Smooth muscle cell (in vitro differentiated cells): ENCODE measurements around the gene C5orf46. TPM values are rescaled to one million over a fixed set of nuclear protein-coding genes. Genes with fewer than 3 reads are reported as not detected.
"Not testable (repeated sequence)": the region's sequence is repeated elsewhere in the genome, so short reads cannot be mapped to it uniquely, and the experiment has no call there.

Experiments
- DNase-seq: peaks from one replicate; lab custom pipeline; 2025; ENCODE audit not compliant: unreplicated experiment; lab: John Stamatoyannopoulos, UW
- H2AFZ ChIP-seq: fragments of 200-600 bp; sonication (generic); 2 replicates; pipeline ENCODE4 v1.6.0; 2016; ENCODE audit warnings: antibody characterized with exemption, low read depth, mild to moderate bottlenecking
- H3F3A ChIP-seq: fragments of 200-600 bp; sonication (generic); 2 replicates; pipeline ENCODE4 v1.6.0; 2017; ENCODE audit warnings: antibody characterized with exemption, low read depth
- H3K27ac ChIP-seq: fragments of 200-600 bp; sonication (generic); 2 replicates; pipeline ENCODE4 v1.5.1; 2016; ENCODE audit warnings: low read depth, mild to moderate bottlenecking
- H3K27me3 ChIP-seq: fragments of 200-600 bp; sonication (generic); 2 replicates; pipeline ENCODE4 v1.6.1; 2016; ENCODE audit warnings: low read depth, mild to moderate bottlenecking
- H3K36me3 ChIP-seq: fragments of 200-600 bp; sonication (generic); 2 replicates; pipeline ENCODE4 v1.5.1; 2016; ENCODE audit warnings: low read depth
- H3K4me1 ChIP-seq: fragments of 200-600 bp; sonication (generic); 2 replicates; pipeline ENCODE4 v1.5.1; 2016; ENCODE audit warnings: low read depth
- H3K4me2 ChIP-seq: fragments of 200-600 bp; sonication (generic); 2 replicates; pipeline ENCODE4 v1.6.0; 2016; ENCODE audit warnings: mild to moderate bottlenecking
- H3K4me3 ChIP-seq: fragments of 200-600 bp; sonication (generic); 2 replicates; pipeline ENCODE4 v1.5.1; 2016; ENCODE audit warnings: mild to moderate bottlenecking
- H3K79me2 ChIP-seq: fragments of 200-600 bp; sonication (generic); 2 replicates; pipeline ENCODE4 v1.6.0; 2016; ENCODE audit warnings: low read depth, mild to moderate bottlenecking
- H3K9ac ChIP-seq: fragments of 200-600 bp; sonication (generic); 2 replicates; pipeline ENCODE4 v1.6.0; 2016; ENCODE audit warnings: low read depth
- H3K9me3 ChIP-seq: fragments of 200-600 bp; sonication (generic); replicated peaks from 2 replicates; pipeline ENCODE4 v1.5.1; 2016; ENCODE audit warnings: low read depth
- H4K20me1 ChIP-seq: fragments of 200-600 bp; sonication (generic); 2 replicates; pipeline ENCODE4 v1.6.0; 2016; ENCODE audit warnings: low read depth
- CTCF ChIP-seq: fragments of 200-600 bp; sonication (generic); IDR thresholded peaks from 2 replicates; pipeline ENCODE4 v1.5.1; 2017; ENCODE audit warnings: borderline replicate concordance, mild to moderate bottlenecking, antibody characterized with exemption; ENCODE audit not compliant: insufficient read depth, poor library complexity, severe bottlenecking
- WGBS: methylation state at CpG from one replicate; pipeline ENCODE4 v1.1.7; 2016; ENCODE audit warnings: low lambda C conversion rate; 5-methylcytosine and 5-hydroxymethylcytosine counted together
- polyA plus RNA-seq: library from polyadenylated mRNA; unstranded; fragments of >200 nt; fragmentation: Nextera tagmentation; extraction: Ambion mirVana; gene quantifications from 2 replicates; pipeline ENCODE4 v1.2.1, GENCODE V29; 2016
- total RNA-seq: library from RNA; depleted of rRNA; stranded (reverse); fragments of >200 nt; gene quantifications from 2 replicates; pipeline ENCODE4 v1.2.3, GENCODE V29; 2014

C5orf46 gene
- total and polyA plus RNA-seq, 2 experiments from 2014 or later: 10.2 to 27.1 TPM

DNA sequence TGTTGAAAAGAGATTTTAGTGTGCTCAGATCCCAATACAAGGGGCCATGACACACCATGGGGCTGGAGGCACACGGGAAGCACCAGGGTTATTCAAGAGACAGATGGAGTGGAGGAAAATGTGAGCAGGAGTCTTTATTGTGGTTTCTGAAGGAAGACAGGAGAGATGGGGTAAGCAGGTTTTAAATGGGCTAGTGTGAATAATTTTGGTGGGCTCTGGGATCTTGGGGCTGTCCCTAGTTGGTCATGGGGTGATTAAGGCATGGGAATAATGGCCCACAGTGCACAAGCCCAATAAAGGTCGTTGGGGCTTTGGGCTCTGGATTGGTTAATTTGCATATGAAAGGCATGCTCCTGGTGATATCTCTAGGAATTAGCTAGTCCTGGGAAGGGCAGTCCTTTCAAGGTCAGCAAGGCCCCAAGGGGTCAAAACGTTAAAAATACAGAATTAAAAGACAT is 31.4 kb downstream of the C5orf46 start:
- Histone ChIP-seq H3K9ac (no peak overlapping the region), H4K20me1 (no peaks in the 10 kb centered on the region), H2AFZ (no peak overlapping the region), H3K4me1 (peaks cover 6% of the 10 kb centered on the region), H3K4me3 (no peak overlapping the region), H3F3A (no peaks in the 10 kb centered on the region), H3K27me3 (peaks cover 91% of the 10 kb centered on the region), H3K9me3 (no peaks in the 10 kb centered on the region), H3K4me2 (no peak overlapping the region), H3K27ac (peak overlapping the region; percentile 34), H3K36me3 (no peaks in the 10 kb centered on the region), H3K79me2 (no peaks in the 10 kb centered on the region)
- DNase-seq: no peak
- 8% methylated on average over 3 of the region's 3 CpGs for WGBS
- TF ChIP-seq CTCF: no peak

GRCh38 chr5:147874118-147874875 is 32.0 kb downstream of the C5orf46 start:
- not testable (repeated sequence) for H3K79me2 ChIP-seq, H3K4me3 ChIP-seq, H4K20me1 ChIP-seq, H3K4me1 ChIP-seq, H3K4me2 ChIP-seq, H3K36me3 ChIP-seq, H3K9ac ChIP-seq, H3F3A ChIP-seq, H3K9me3 ChIP-seq, DNase-seq, H2AFZ ChIP-seq
- Histone ChIP-seq H3K27me3 (peaks cover 91% of the 10 kb centered on the region), H3K27ac (peak overlapping the region; percentile 34)
- 9% methylated on average over 8 of the region's 8 CpGs for WGBS

- not testable (repeated sequence) for DNase-seq, H3K79me2 ChIP-seq, H3K36me3 ChIP-seq, H3K9me3 ChIP-seq, H3K9ac ChIP-seq, H4K20me1 ChIP-seq, H2AFZ ChIP-seq, H3F3A ChIP-seq, H3K27ac ChIP-seq
- Histone ChIP-seq H3K27me3 (peaks cover 90% of the 10 kb centered on the region), H3K4me1 (peaks cover 13% of the 10 kb centered on the region), H3K4me3 (peak overlapping the region; percentile 8), H3K4me2 (peak overlapping the region; percentile 6)
- 4% methylated on average over 16 of the region's 16 CpGs for WGBS
Measured at GRCh38 chr5:147872744-147873435, 33.4 kb downstream of the C5orf46 start.

DNA sequence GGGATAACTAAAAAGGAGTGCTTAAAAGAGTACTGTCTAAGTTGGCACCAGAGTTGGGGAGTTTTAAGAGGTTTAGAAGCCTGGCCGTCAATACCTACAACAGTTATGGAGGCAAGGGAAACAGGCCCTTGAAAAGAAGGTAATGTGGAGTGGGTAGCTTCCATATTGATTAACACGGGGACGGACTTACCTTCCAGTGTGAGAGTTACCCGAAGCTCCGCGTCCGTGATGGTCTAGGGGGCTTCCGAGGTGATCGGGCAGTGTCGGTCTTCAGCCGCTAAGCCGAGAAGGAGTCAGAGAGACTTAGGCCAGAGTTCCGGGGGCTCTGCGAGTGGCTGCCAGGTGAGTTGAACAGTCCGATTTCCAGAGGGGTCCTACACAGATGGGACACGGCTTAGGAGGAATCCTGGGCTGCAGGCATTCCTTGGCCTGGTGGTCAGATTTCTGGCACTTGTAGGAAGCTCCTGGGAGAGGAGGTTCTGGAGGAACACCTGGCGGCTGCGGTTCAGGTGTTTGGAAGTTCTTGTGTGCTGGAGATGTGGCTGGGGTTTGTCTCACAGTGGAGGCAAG is 34.3 kb downstream of the C5orf46 start:
- peaks cover 13% of the 10 kb centered on the region for H3K4me1 ChIP-seq
- 16% methylated on average over 18 of the region's 18 CpGs for WGBS
- H3K27me3 ChIP-seq: peaks cover 88% of the 10 kb centered on the region
- not testable (repeated sequence) for H3F3A ChIP-seq, H3K27ac ChIP-seq, H3K9me3 ChIP-seq, H3K36me3 ChIP-seq, H2AFZ ChIP-seq, H3K79me2 ChIP-seq, H3K4me2 ChIP-seq, H4K20me1 ChIP-seq, H3K9ac ChIP-seq, DNase-seq, H3K4me3 ChIP-seq

DNA sequence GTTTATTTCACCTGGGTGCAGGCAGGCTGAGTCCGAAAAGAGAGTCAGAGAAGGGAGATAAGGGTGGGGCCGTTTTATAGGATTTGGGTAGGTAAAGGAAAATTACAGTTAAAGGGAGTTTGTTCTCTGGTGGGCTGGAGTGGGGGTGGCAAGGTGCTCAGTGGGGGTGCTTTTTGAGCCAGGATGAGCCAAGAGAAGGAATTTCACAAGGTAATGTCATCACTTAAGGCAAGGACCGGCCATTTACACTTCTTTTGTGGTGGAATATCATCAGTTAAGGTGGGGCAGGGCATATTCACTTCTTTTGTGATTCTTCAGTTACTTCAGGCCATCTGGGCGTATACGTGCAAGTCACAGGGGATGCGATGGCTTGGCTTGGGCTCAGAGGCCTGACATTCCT is 36.4 kb downstream of the C5orf46 start:
- DNase-seq, H3K36me3 ChIP-seq, H3K4me2 ChIP-seq, H3K27ac ChIP-seq, H3K4me3 ChIP-seq, H4K20me1 ChIP-seq, H3F3A ChIP-seq, H3K9me3 ChIP-seq, H3K79me2 ChIP-seq, H3K9ac ChIP-seq, H2AFZ ChIP-seq: not testable (repeated sequence)
- Histone ChIP-seq H3K27me3 (peaks cover 67% of the 10 kb centered on the region), H3K4me1 (peaks cover 13% of the 10 kb centered on the region)
- 27% methylated on average over 6 of the region's 6 CpGs for WGBS
